Activated B cell treated with CpG ODN at 0.5 μM for 24 hours (primary cell): ENCODE results near the gene TRAPPC2L. TPM values are rescaled to one million over a fixed set of nuclear protein-coding genes. Genes with fewer than 3 reads are reported as not detected.
"Not testable (repeated sequence)": the region's sequence is repeated elsewhere in the genome, so short reads cannot be mapped to it uniquely, and the experiment has no call there.

Experiments used
- ATAC-seq: fragments of 200-7000 bp; cut with Tn5 transposase; one replicate; pipeline ENCODE4 v1.10.0; 2021; ENCODE audit warnings: low read depth, mild to moderate bottlenecking, moderate library complexity
- CTCF ChIA-PET: fragments of 350-600 bp; sonication (Branson Sonifier 250); formaldehyde crosslinking; loops from one replicate; lab custom pipeline; 2021; ENCODE audit warnings: antibody characterized with exemption; lab: Charles Lee
- POLR2A ChIA-PET: fragments of 350-600 bp; sonication (Branson Sonifier 250); formaldehyde crosslinking; loops from one replicate; lab custom pipeline; 2021; ENCODE audit warnings: antibody characterized with exemption; lab: Charles Lee
- DNase-seq: peaks from one replicate; pipeline ENCODE4 v3.0.0; 2022
- H3K27ac Mint-ChIP-seq: one replicate; pipeline ENCODE4 v1.8.0; 2020; ENCODE audit warnings: mixed read lengths
- H3K27me3 Mint-ChIP-seq: one replicate; pipeline ENCODE4 v1.8.0; 2021; ENCODE audit warnings: mixed read lengths
- H3K36me3 Mint-ChIP-seq: one replicate; pipeline ENCODE4 v1.8.0; 2021; ENCODE audit warnings: low read depth, mixed read lengths
- H3K4me1 Mint-ChIP-seq: one replicate; pipeline ENCODE4 v1.8.0; 2021; ENCODE audit warnings: mixed read lengths
- H3K4me3 Mint-ChIP-seq: one replicate; pipeline ENCODE4 v1.8.0; 2020; ENCODE audit warnings: mild to moderate bottlenecking, mixed read lengths
- H3K9me3 Mint-ChIP-seq: one replicate; pipeline ENCODE4 v1.8.0; 2020; ENCODE audit warnings: mixed read lengths
- intact Hi-C: fragments of 100-400 bp; cut with micrococcal nuclease; formaldehyde crosslinking; loops from one replicate; pipeline ENCODE4 v1.15.1; 2024
- total RNA-seq: library from RNA; stranded (reverse); gene quantifications from 2 replicates; pipeline ENCODE4 v1.2.3, GENCODE V29; 2022
- TF ChIP-seq, protein P1 (sequence below): fragments of 200-600 bp; IDR thresholded peaks from one replicate; pipeline ENCODE4 v1.8.0; 2022; ENCODE audit warnings: antibody characterized with exemption, mild to moderate bottlenecking

The TRAPPC2L gene
- total RNA-seq, 1 donor from 2014 or later: 38.7 TPM

DNA sequence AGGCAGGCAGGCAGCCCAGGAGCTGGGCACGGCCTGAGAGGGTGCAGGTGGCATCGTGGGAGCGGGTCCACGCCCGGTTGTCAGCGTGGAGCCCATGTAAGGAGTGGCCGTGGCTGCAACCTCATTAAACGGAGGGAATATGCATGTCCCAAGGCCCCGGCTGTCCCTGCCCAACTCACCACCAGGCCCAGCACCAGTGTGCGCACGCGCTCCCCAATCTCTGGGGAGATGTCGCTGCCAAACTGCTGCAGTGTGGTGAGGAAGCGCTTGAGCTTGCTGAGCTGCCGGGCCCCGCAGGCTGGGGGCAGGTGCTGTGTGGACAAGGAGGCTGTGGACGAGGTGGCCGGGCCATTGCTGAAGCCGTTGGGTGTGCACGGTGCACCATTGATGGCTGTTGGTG, 35.1 kb downstream of the TRAPPC2L start:
- H3K4me1 Mint-ChIP-seq: peaks cover 16% of the 10 kb centered on the region
- H3K9me3 Mint-ChIP-seq: no peaks in the 10 kb centered on the region
- intact Hi-C loops: no loop called here
- no peak overlapping the region for H3K4me3 Mint-ChIP-seq
- ChIA-PET CTCF (no interaction called here), POLR2A (no interaction called here)
- H3K27ac Mint-ChIP-seq: no peak overlapping the region
- no peaks in the 10 kb centered on the region for H3K27me3 Mint-ChIP-seq
- no peak for ATAC-seq
- no peak for DNase-seq
- TF ChIP-seq, protein P1, sequence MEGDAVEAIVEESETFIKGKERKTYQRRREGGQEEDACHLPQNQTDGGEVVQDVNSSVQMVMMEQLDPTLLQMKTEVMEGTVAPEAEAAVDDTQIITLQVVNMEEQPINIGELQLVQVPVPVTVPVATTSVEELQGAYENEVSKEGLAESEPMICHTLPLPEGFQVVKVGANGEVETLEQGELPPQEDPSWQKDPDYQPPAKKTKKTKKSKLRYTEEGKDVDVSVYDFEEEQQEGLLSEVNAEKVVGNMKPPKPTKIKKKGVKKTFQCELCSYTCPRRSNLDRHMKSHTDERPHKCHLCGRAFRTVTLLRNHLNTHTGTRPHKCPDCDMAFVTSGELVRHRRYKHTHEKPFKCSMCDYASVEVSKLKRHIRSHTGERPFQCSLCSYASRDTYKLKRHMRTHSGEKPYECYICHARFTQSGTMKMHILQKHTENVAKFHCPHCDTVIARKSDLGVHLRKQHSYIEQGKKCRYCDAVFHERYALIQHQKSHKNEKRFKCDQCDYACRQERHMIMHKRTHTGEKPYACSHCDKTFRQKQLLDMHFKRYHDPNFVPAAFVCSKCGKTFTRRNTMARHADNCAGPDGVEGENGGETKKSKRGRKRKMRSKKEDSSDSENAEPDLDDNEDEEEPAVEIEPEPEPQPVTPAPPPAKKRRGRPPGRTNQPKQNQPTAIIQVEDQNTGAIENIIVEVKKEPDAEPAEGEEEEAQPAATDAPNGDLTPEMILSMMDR: no peak
- H3K36me3 Mint-ChIP-seq: peaks cover 42% of the 10 kb centered on the region

DNA sequence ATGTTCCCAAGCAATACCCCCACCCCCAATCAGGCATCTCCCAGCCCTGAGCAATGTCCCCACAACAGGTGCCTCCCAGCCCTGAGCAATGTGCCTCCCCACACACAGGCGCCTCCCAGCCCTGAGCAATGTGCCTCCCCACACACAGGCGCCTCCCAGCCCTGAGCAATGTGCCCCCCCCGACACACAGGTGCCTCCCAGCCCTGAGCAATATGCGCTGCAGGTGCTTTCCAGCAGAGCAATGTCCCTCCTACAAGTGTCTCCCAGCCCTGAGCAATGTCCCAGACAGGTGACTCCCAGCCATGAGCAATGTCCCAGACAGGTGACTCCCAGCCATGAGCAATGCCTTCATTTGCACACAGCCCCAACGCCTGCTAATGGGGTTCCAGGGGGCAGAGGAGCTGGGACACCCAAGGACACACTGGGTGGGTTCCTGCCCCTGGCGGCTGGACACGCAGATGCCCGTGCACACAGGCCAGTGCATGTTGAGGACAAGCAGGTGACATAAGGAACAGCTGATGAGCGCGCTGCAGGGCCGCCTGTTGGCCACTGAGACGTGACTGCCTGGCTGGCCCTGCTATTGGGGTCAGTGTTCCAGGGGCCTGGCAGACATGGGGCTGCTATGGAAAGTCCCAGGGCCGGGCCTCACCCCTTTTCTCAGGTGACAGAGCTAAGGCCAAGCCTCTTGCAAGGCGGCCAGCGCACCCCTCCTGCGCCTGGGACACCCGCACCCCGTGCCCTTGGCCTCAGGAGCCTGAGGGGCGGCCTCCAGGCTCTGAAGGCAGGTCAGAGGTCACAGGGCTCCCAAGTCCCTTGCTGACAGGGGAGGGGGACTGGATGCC, 36.4 kb downstream of the TRAPPC2L start:
- TF ChIP-seq, protein P1: no peak
- Mint-ChIP-seq H3K4me3 (no peak overlapping the region), H3K36me3 (peaks cover 43% of the 10 kb centered on the region), H3K4me1 (peaks cover 13% of the 10 kb centered on the region), H3K27me3 (no peaks in the 10 kb centered on the region), H3K27ac (no peak overlapping the region), H3K9me3 (no peaks in the 10 kb centered on the region)
- ChIA-PET CTCF (no interaction called here), POLR2A (no interaction called here)
- intact Hi-C loops: no loop called here
- no peak for ATAC-seq
- no peak for DNase-seq

DNA sequence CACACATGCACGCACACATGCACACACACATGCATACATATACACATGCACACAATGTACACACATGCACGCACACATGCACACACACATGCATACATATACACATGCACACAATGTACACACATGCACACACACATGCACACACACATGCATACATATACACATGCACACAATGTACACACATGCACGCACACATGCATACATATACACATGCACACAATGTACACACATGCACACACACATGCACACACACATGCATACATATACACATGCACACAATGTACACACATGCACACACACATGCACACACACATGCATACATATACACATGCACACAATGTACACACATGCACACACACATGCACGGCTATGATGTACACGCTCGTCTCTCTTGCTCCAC, 37.3 kb downstream of the TRAPPC2L start:
- H3K27me3 Mint-ChIP-seq, DNase-seq, H3K4me3 Mint-ChIP-seq, ATAC-seq, H3K9me3 Mint-ChIP-seq, CTCF ChIA-PET, intact Hi-C loops, POLR2A ChIA-PET: not testable (repeated sequence)
- peak overlapping the region; percentile 50 for H3K27ac Mint-ChIP-seq
- peaks cover 50% of the 10 kb centered on the region for H3K36me3 Mint-ChIP-seq
- peaks cover 13% of the 10 kb centered on the region for H3K4me1 Mint-ChIP-seq

DNA sequence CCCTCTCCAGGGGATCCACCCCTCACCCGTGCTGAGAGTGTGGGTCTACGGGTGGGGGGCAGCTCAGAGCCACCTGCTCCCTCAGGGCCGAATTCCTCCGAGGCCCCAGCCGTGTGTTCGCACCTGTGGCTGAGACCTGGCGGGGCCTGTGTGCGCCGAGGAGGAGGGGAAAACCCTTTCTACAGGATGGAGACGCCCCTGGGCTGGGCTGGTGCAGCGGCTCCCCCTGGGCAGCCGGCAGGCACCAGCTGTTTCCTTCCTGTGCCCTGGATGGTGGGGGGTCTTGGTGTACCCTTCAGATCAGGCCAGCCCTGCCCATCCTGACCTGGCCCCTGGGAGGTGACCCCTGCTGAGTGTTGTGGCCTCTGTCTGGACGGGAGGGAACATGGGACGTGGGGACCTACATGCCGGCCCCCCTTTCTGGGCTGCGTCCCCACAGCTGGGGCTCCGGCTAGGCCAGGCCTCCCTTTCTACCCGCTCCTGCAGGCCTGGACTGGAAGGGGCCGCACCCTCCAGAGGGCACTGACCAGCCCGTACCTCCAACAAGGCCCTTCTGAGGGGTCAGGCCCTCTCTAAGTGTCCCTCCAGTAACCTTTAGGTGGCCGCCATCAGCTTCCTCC, 37.9 kb downstream of the TRAPPC2L start:
- ChIA-PET POLR2A (no interaction called here), CTCF (no interaction called here)
- Mint-ChIP-seq H3K36me3 (peaks cover 51% of the 10 kb centered on the region), H3K27me3 (no peaks in the 10 kb centered on the region), H3K9me3 (no peaks in the 10 kb centered on the region), H3K27ac (peak overlapping the region; percentile 50), H3K4me1 (peaks cover 13% of the 10 kb centered on the region), H3K4me3 (peak overlapping the region; percentile 35)
- TF ChIP-seq, protein P1: no peak
- intact Hi-C loops: no loop called here
- ATAC-seq (peak; percentile 75), DNase-seq (no peak)

DNA sequence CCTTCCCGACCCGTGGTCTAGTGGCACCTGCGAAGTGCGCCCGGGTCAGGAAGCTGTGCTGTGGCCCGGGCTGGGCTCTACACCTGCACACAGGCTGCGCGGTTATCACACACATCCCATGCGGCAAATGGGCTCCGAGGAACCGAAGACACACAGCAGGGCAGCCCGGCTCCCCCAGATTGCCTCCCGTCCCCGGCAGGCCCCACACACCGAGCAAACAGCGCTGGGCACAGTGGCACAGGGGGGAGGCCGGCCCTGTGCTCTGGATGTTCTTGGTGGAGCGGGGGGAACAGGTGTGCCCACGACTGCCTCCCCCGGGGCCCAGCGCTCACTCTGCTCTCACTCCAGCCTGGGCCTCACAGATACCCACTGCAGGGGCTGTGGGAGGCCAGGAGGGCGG, 38.4 kb downstream of the TRAPPC2L start:
- H3K36me3 Mint-ChIP-seq: peaks cover 49% of the 10 kb centered on the region
- no peak overlapping the region for H3K27ac Mint-ChIP-seq
- peak overlapping the region; percentile 35 for H3K4me3 Mint-ChIP-seq
- intact Hi-C loops: no loop called here
- CTCF ChIA-PET: no interaction called here
- DNase-seq (no peak), ATAC-seq (no peak)
- peaks cover 13% of the 10 kb centered on the region for H3K4me1 Mint-ChIP-seq
- TF ChIP-seq, protein P1: no peak
- POLR2A ChIA-PET: no interaction called here
- H3K27me3 Mint-ChIP-seq: no peaks in the 10 kb centered on the region
- no peaks in the 10 kb centered on the region for H3K9me3 Mint-ChIP-seq
